GM19193 (cell line): Measurements from ENCODE around the gene SH3BP4.

ENCODE experiments used
- POLR2A ChIP-seq: IDR thresholded peaks from 4 replicates; pipeline ENCODE4 v1.6.1; 2011; ENCODE audit not compliant: insufficient read depth, insufficient read length; ENCODE audit errors: extremely low read depth

Gene SH3BP4

GRCh38 chr2:234994438-234995321, 42.9 kb downstream of the SH3BP4 start:
- no peak for TF ChIP-seq POLR2A

- no peak for TF ChIP-seq POLR2A
These were observed 43.7 kb downstream of the SH3BP4 start for GRCh38 chr2:234995332-234996068.

GRCh38 chr2:234996069-234996940, 44.5 kb downstream of the SH3BP4 start:
- TF ChIP-seq POLR2A: no peak

GRCh38 chr2:234996941-234997270, 45.1 kb downstream of the SH3BP4 start:
- no peak for TF ChIP-seq POLR2A

- no peak for TF ChIP-seq POLR2A
These were observed 45.6 kb downstream of the SH3BP4 start for GRCh38 chr2:234997389-234997788.

- TF ChIP-seq POLR2A: no peak
These were observed 46.8 kb downstream of the SH3BP4 start for GRCh38 chr2:234998404-234999211.

- no peak for TF ChIP-seq POLR2A
These were observed 48.1 kb downstream of the SH3BP4 start for GRCh38 chr2:234999740-235000425.

GRCh38 chr2:235000426-235001236, 48.8 kb downstream of the SH3BP4 start:
- no peak for TF ChIP-seq POLR2A

GRCh38 chr2:235001237-235002133, 49.7 kb downstream of the SH3BP4 start:
- no peak for TF ChIP-seq POLR2A

- TF ChIP-seq POLR2A: no peak
These were observed 50.6 kb downstream of the SH3BP4 start for GRCh38 chr2:235002198-235003095.

GRCh38 chr2:235003096-235003775, 51.4 kb downstream of the SH3BP4 start:
- TF ChIP-seq POLR2A: no peak
